Right renal pelvis (tissue), 4 donors: ENCODE results near the gene PLPP1. TPM values are rescaled to one million over a fixed set of nuclear protein-coding genes. Genes with fewer than 3 reads are reported as not detected.

ENCODE experiments used
- DNase-seq, 4 donors: peaks; one replicate each; pipeline ENCODE4 v3.0.0-alpha.2; 2013; ENCODE audit warnings: low read depth in 4 of 4, low spot score in 3 of 4, missing footprints in 1 of 4
- polyA plus RNA-seq, 4 donors: library from polyadenylated mRNA; unstranded; fragments of 120-200 nt; gene quantifications; one replicate each; pipeline ENCODE4 v1.2.1, GENCODE V29; 2013; ENCODE audit not compliant: insufficient read length in 4 of 4

Gene PLPP1
- polyA plus RNA-seq, 4 donors, result 94.9 to 104 (median 99.6) TPM

- no peak for DNase-seq
These were observed 119.7 kb downstream of the PLPP1 start for GRCh38 chr5:55415071-55415470.

- no peak for DNase-seq
These were observed 121.1 kb downstream of the PLPP1 start for GRCh38 chr5:55413644-55414043.

GRCh38 chr5:55411876-55412275 lies 122.9 kb downstream of the PLPP1 start:
- DNase-seq, result no peak

- no peak for DNase-seq
These were observed 123.9 kb downstream of the PLPP1 start for GRCh38 chr5:55410845-55411244.

GRCh38 chr5:55409775-55410174 lies 125.0 kb downstream of the PLPP1 start:
- no peak for DNase-seq

GRCh38 chr5:55407984-55408383 lies 126.8 kb downstream of the PLPP1 start:
- no peak for DNase-seq

GRCh38 chr5:55407059-55407684 lies 127.6 kb downstream of the PLPP1 start:
- DNase-seq, result no peak

GRCh38 chr5:55406292-55406691 lies 128.5 kb downstream of the PLPP1 start:
- no peak for DNase-seq

GRCh38 chr5:55402199-55402598 lies 132.6 kb downstream of the PLPP1 start:
- DNase-seq, result no peak

- DNase-seq, result no peak
These were observed 141.1 kb downstream of the PLPP1 start for GRCh38 chr5:55393501-55394175.

GRCh38 chr5:55392669-55393068 lies 142.1 kb downstream of the PLPP1 start:
- DNase-seq, result no peak

GRCh38 chr5:55391707-55392106 lies 143.1 kb downstream of the PLPP1 start:
- no peak for DNase-seq

- no peak for DNase-seq
These were observed 146.9 kb downstream of the PLPP1 start for GRCh38 chr5:55387865-55388264.

GRCh38 chr5:55386356-55386755 lies 148.4 kb downstream of the PLPP1 start:
- DNase-seq, result no peak

- no peak for DNase-seq
These were observed 148.9 kb downstream of the PLPP1 start for GRCh38 chr5:55385846-55386245.

- no peak for DNase-seq
These were observed 149.5 kb downstream of the PLPP1 start for GRCh38 chr5:55385227-55385626.

- DNase-seq, result no peak
These were observed 150.7 kb downstream of the PLPP1 start for GRCh38 chr5:55384072-55384471.

GRCh38 chr5:55383254-55383653 lies 151.5 kb downstream of the PLPP1 start:
- DNase-seq, result no peak

- no peak for DNase-seq
These were observed 157.0 kb downstream of the PLPP1 start for GRCh38 chr5:55377810-55378209.
